GM21390 (cell line): ENCODE measurements around the gene FANCC.

Experiments
- ATAC-seq: cut with Tn5 transposase; IDR thresholded peaks from one replicate; pipeline ENCODE4 v1.9.1; 2021; ENCODE audit not compliant: unreplicated experiment

The FANCC gene

GRCh38 chr9:95197692-95198271 is 119.7 kb downstream of the FANCC start:
- ATAC-seq, result no peak

GRCh38 chr9:95193480-95193879 is 124.0 kb downstream of the FANCC start:
- ATAC-seq, result no peak

DNA sequence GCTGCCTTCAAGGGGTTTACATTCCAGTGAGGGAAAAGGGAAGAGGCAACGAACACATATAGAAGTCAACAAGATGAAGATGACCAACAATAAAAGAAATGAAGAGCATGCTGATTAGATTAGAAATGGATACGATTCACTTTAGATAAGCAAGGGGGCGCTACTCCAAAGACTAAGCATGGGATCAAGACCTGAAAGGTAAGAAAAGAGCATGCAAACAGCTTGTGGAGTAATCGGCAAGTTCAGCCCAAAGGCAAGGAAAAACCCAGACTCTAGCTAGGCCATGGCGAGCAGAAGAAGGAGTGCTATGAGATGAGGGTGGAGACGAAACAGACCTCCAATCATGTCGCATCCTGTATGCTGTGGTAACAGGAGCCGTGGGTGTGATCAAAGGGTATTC is 124.4 kb downstream of the FANCC start:
- no peak for ATAC-seq

- no peak for ATAC-seq
These were observed 124.9 kb downstream of the FANCC start for GRCh38 chr9:95192631-95193030.

GRCh38 chr9:95190413-95190812 is 127.1 kb downstream of the FANCC start:
- ATAC-seq, result no peak

- ATAC-seq, result no peak
These were observed 128.0 kb downstream of the FANCC start for GRCh38 chr9:95189251-95190098.

- no peak for ATAC-seq
These were observed 129.1 kb downstream of the FANCC start for GRCh38 chr9:95188459-95188858.

- ATAC-seq, result no peak
These were observed 131.6 kb downstream of the FANCC start for GRCh38 chr9:95185956-95186355.

DNA sequence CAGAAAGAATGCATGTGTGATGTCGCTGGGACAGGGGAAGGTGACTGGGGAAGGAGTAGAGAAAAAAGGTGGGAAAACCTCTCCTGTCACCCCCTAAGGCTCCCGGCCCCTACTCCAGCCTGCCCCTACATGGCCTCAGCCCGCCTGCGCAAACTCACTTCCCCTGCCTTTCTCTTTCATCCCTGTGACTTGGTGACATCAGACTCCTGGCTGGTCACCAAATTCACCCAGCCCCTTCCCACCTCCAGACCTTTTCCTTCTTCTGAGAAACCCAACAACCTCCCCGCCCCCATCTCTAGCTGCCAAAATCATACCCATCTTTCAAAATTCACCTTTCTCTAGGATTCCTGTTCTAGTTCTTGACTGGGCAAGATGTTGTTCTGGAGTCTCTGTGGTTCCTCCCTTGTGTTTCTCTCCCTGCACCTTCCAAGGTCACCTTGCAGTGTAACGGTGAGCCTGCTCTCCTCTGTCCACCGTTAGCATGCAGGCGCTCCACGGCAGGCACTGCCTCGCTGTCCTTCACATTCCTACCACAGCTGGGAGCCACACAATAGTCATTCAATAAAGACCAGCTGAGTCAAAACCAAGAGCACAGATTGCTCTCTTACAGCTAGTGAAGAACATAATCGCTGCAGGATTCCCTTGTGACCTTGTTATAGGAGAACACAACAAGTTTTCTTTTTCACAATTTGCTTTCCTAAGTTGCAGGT is 134.5 kb downstream of the FANCC start:
- ATAC-seq, result no peak

- no peak for ATAC-seq
These were observed 135.7 kb downstream of the FANCC start for GRCh38 chr9:95181835-95182234.

- no peak for ATAC-seq
These were observed 136.2 kb downstream of the FANCC start for GRCh38 chr9:95181226-95181818.

- no peak for ATAC-seq
These were observed 139.9 kb downstream of the FANCC start for GRCh38 chr9:95177617-95178016.

DNA sequence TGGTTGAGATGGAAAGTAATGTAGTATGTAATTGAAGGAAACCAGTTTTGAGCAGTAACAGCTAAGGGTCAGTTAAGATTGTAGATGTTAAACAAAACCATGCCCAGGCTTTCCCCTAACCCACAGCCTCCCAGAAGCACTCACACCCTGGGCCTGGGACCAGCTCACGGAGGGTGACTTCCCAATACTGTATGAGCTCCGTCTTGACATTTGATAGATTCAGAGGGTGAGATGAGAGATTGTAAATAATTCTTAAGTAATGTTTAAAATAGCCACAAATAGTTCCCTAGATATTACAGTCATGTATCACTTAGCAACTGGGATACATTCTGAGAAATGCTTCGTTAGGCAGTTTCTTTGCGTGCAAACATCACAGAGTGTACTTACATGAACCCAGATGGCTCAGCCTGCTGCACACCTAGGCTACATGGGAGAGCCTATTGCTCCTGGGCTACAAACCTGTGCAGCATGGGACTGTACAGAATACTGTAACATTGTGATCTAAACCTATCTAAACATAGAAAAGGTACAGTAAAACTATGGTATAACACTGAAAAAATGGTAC is 140.7 kb downstream of the FANCC start:
- ATAC-seq, result no peak

DNA sequence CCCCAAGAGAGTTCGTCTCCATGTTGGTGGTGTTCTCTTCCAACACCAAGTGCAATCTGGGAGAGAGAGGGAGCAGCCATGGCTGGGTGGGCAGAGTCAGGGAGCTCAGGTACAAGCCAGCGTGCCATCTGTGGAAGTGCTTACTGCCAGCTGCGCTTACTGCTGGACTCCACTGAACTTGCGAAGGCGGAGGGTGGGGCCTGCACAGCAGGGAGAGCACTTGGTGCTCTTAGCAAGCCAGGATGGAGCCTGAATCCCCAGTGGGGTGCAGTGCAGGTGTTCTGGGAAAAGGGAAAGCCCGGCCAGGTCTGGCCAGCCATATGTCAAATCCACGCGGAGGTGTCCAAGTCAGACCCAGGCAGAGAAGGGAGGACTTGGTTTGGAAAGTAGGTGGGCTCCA is 142.0 kb downstream of the FANCC start:
- ATAC-seq, result no peak

- no peak for ATAC-seq
These were observed 143.5 kb downstream of the FANCC start for GRCh38 chr9:95174038-95174437.

GRCh38 chr9:95171596-95171995 is 145.9 kb downstream of the FANCC start:
- ATAC-seq, result no peak

DNA sequence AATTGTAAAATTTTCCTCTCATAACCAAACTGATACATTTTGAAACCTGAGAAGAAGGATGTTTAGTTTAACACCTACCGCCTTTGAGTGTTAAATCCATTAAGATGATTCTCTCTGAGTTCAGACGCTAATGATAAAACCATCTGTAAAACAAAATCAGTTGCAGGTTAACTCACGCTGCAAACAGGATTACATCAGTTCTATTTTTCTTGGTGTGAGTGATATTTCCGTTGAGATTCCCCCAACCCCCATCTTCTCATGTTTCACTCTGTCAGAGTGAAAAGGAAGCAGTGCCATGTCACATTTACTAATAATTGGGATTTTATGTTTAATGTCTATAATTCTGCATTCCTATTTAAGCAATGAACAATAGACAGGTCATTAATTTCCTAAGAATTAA is 146.5 kb downstream of the FANCC start:
- no peak for ATAC-seq

- ATAC-seq, result no peak
These were observed 149.5 kb downstream of the FANCC start for GRCh38 chr9:95167998-95168397.

DNA sequence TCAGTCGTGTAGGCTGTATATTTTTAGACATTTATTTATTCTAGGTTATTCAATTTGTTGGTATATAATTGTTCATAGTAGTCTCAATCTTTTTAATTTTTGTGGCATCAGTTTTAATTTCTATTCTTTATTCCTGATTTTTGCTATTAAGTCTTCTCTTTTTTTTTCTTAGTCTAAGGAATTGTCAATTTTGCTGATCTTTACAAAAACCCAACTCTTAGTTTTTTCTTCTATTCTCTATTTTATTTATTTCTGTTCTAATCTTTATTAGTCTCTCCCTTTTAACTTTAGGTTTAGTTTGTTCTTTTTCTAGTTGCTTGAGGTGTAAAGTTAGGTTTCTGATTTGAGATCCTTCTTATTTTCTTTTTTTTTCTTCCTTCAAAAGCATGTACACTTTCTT is 152.5 kb downstream of the FANCC start:
- no peak for ATAC-seq

DNA sequence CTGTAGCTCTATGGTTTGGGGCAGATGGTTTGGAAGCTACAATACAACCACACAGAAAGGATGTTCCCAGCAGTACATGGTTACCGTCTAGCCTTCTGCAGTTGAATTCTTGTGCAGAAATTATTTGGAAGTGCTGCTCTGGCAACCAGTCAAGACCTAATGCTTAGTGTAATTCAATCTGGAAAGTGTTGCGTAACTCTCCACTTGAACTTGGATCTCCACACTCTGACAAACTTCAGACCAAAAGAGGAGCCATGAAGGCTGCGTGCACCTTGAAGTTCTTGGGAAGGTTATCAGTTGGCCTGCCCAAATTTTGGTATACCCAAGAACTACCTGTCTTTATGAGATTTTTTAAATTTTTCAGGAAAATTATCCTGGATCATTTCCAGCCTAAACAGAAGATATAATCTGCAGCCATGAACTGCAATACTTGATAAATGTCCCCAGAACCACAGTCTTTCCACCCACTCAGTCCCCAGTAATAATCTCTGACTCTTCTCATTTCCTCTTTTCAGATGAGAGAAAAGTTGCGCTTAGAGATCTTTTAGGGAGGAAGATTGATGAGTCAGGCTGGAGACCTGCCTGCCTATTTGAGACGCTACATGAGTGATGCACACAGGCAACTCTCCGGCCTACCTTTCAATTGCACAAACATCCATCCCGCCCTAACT is 159.9 kb downstream of the FANCC start:
- ATAC-seq, result peak; percentile 82

DNA sequence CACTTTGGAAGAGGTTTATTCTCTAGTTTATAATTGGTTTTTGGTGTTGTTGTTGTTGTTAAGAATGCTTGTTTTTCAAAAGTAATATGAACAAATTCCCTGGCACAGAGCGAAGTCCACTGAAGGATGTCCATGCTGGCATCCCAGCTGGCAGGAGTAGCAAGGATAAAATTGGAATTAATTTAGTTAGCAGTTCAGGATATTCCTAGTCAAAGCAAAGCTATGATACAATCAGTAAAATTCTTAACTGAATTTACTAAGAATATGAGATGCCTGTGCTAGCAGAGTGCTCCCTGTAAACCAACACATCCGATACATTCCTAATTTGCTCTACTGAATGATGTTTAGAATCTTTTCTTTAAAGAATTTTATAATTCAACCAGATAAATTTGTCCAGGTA is 161.4 kb downstream of the FANCC start:
- no peak for ATAC-seq
